ENCODE data around the gene IFT80. TPM values are rescaled to one million over a fixed set of nuclear protein-coding genes. Genes with fewer than 3 reads are reported as not detected.
"Not testable (repeated sequence)": the region's sequence is repeated elsewhere in the genome, so short reads cannot be mapped to it uniquely, and the experiment has no call there.

The IFT80 gene
- total RNA-seq, 1 donor from 2014 or later: 43.3 TPM

GRCh38 chr3:160257606-160258005 lies 141.4 kb downstream of the IFT80 start:
- no peak for DNase-seq (ENCODE audit: extremely low spot score, unreplicated experiment)
- H3K27me3 Mint-ChIP-seq (ENCODE audit: unreplicated experiment): no peaks in the 10 kb centered on the region
- H3K4me3 Mint-ChIP-seq (ENCODE audit: unreplicated experiment): no peak overlapping the region
- peaks cover 7% of the 10 kb centered on the region for H3K4me1 Mint-ChIP-seq (ENCODE audit: unreplicated experiment)
- TF ChIP-seq CTCF (IDR thresholded peaks at IDR 0.05): no peak
- H3K9me3 Mint-ChIP-seq (ENCODE audit: unreplicated experiment): no peaks in the 10 kb centered on the region
- no peak overlapping the region for H3K27ac Mint-ChIP-seq (ENCODE audit: unreplicated experiment)
- H3K36me3 Mint-ChIP-seq (ENCODE audit: unreplicated experiment): peaks cover 16% of the 10 kb centered on the region

GRCh38 chr3:160253298-160253697 lies 145.7 kb downstream of the IFT80 start:
- Mint-ChIP-seq H3K4me1 (ENCODE audit: unreplicated experiment) (no peaks in the 10 kb centered on the region), H3K4me3 (ENCODE audit: unreplicated experiment) (no peak overlapping the region), H3K27ac (ENCODE audit: unreplicated experiment) (no peak overlapping the region), H3K9me3 (ENCODE audit: unreplicated experiment) (no peaks in the 10 kb centered on the region), H3K27me3 (ENCODE audit: unreplicated experiment) (peaks cover 2% of the 10 kb centered on the region), H3K36me3 (ENCODE audit: unreplicated experiment) (peaks cover 7% of the 10 kb centered on the region)
- DNase-seq (ENCODE audit: extremely low spot score, unreplicated experiment): no peak
- no peak for TF ChIP-seq CTCF (IDR thresholded peaks at IDR 0.05)

GRCh38 chr3:160247766-160248165 lies 151.3 kb downstream of the IFT80 start:
- no peaks in the 10 kb centered on the region for H3K36me3 Mint-ChIP-seq (ENCODE audit: unreplicated experiment)
- no peak overlapping the region for H3K27ac Mint-ChIP-seq (ENCODE audit: unreplicated experiment)
- H3K4me3 Mint-ChIP-seq (ENCODE audit: unreplicated experiment): no peak overlapping the region
- H3K9me3 Mint-ChIP-seq (ENCODE audit: unreplicated experiment): peaks cover 16% of the 10 kb centered on the region
- no peak for TF ChIP-seq CTCF (IDR thresholded peaks at IDR 0.05)
- peaks cover 15% of the 10 kb centered on the region for H3K27me3 Mint-ChIP-seq (ENCODE audit: unreplicated experiment)
- DNase-seq (ENCODE audit: extremely low spot score, unreplicated experiment): no peak
- no peaks in the 10 kb centered on the region for H3K4me1 Mint-ChIP-seq (ENCODE audit: unreplicated experiment)

- peaks cover 16% of the 10 kb centered on the region for H3K9me3 Mint-ChIP-seq (ENCODE audit: unreplicated experiment)
- no peaks in the 10 kb centered on the region for H3K4me1 Mint-ChIP-seq (ENCODE audit: unreplicated experiment)
- no peak for DNase-seq (ENCODE audit: extremely low spot score, unreplicated experiment)
- no peaks in the 10 kb centered on the region for H3K36me3 Mint-ChIP-seq (ENCODE audit: unreplicated experiment)
- no peak for TF ChIP-seq CTCF (IDR thresholded peaks at IDR 0.05)
- no peak overlapping the region for H3K4me3 Mint-ChIP-seq (ENCODE audit: unreplicated experiment)
- H3K27ac Mint-ChIP-seq (ENCODE audit: unreplicated experiment): no peak overlapping the region
- H3K27me3 Mint-ChIP-seq (ENCODE audit: unreplicated experiment): peaks cover 36% of the 10 kb centered on the region
These were observed 153.7 kb downstream of the IFT80 start for GRCh38 chr3:160245261-160245800.

GRCh38 chr3:160240719-160241118 lies 158.3 kb downstream of the IFT80 start:
- H3K27ac Mint-ChIP-seq (ENCODE audit: unreplicated experiment); H3K4me1 Mint-ChIP-seq (ENCODE audit: unreplicated experiment); DNase-seq (ENCODE audit: extremely low spot score, unreplicated experiment); H3K36me3 Mint-ChIP-seq (ENCODE audit: unreplicated experiment); H3K4me3 Mint-ChIP-seq (ENCODE audit: unreplicated experiment): not testable (repeated sequence)
- H3K27me3 Mint-ChIP-seq (ENCODE audit: unreplicated experiment): peaks cover 45% of the 10 kb centered on the region
- peaks cover 16% of the 10 kb centered on the region for H3K9me3 Mint-ChIP-seq (ENCODE audit: unreplicated experiment)

GRCh38 chr3:160232014-160232413 lies 167.0 kb downstream of the IFT80 start:
- TF ChIP-seq CTCF (IDR thresholded peaks at IDR 0.05): no peak
- Mint-ChIP-seq H3K4me1 (ENCODE audit: unreplicated experiment) (no peaks in the 10 kb centered on the region), H3K27me3 (ENCODE audit: unreplicated experiment) (peaks cover 58% of the 10 kb centered on the region), H3K27ac (ENCODE audit: unreplicated experiment) (no peak overlapping the region), H3K9me3 (ENCODE audit: unreplicated experiment) (no peaks in the 10 kb centered on the region), H3K4me3 (ENCODE audit: unreplicated experiment) (no peak overlapping the region), H3K36me3 (ENCODE audit: unreplicated experiment) (peaks cover 1% of the 10 kb centered on the region)
- DNase-seq (ENCODE audit: extremely low spot score, unreplicated experiment): no peak

Measured in osteocyte (in vitro differentiated cells).